ENCODE data around the gene IFIT1B.

DNA sequence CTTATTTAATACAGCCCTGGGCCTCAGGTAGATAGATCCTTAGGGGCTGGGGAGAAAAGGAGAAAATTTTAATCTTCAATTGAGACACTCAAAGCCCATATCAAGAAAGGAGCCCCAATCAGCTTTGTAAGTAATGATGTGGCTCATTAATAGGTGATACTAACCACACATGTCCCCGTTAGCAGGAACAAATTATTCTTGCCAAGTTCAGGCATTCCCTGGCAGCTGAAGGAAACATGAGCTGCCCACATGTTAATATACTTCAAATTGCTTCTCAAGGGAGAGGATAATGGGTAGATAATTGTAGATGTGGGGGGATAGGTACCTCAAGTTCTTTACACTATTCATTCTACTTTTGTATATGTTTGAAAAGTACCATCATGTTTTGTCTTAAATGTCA, 51.0 kb downstream of the IFIT1B start:
- TF ChIP-seq, protein P1, sequence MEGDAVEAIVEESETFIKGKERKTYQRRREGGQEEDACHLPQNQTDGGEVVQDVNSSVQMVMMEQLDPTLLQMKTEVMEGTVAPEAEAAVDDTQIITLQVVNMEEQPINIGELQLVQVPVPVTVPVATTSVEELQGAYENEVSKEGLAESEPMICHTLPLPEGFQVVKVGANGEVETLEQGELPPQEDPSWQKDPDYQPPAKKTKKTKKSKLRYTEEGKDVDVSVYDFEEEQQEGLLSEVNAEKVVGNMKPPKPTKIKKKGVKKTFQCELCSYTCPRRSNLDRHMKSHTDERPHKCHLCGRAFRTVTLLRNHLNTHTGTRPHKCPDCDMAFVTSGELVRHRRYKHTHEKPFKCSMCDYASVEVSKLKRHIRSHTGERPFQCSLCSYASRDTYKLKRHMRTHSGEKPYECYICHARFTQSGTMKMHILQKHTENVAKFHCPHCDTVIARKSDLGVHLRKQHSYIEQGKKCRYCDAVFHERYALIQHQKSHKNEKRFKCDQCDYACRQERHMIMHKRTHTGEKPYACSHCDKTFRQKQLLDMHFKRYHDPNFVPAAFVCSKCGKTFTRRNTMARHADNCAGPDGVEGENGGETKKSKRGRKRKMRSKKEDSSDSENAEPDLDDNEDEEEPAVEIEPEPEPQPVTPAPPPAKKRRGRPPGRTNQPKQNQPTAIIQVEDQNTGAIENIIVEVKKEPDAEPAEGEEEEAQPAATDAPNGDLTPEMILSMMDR (IDR thresholded peaks at IDR 0.05): no peak
- TF ChIP-seq POLR2A (IDR thresholded peaks at IDR 0.05): no peak

Measured in thyroid gland (tissue), 4 donors.